PC-3 (cell line): Measurements from ENCODE around the gene ENDOV. TPM values are rescaled to one million over a fixed set of nuclear protein-coding genes. Genes with fewer than 3 reads are reported as not detected.

Experiments
- ATAC-seq: fragments of 200-7000 bp; cut with Tn5 transposase; 2 replicates; pipeline ENCODE4 v1.9.1; 2020; ENCODE audit warnings: mild to moderate bottlenecking, moderate library complexity
- BruUV-seq: library from RNA; stranded (reverse); fragments of 400-500 nt; replicated peaks from 2 replicates; lab custom pipeline; 2021; lab: Mats Ljungman, UMichigan
- CTCF ChIA-PET: fragments of 300-600 bp; sonication (Branson Sonifier 250); formaldehyde crosslinking; loops from one replicate; lab custom pipeline; 2022; ENCODE audit warnings: antibody characterized with exemption; lab: Charles Lee
- POLR2A ChIA-PET: fragments of 300-600 bp; sonication (Branson Sonifier 250); formaldehyde crosslinking; loops from one replicate; lab custom pipeline; 2022; ENCODE audit warnings: antibody characterized with exemption; ENCODE audit not compliant: unreplicated experiment; lab: Charles Lee
- DNase-seq: peaks from one replicate; pipeline ENCODE4 v3.0.0-alpha.2; 2015
- H2AFZ ChIP-seq: fragments of 300-600 bp; sonication (generic); 2 replicates; pipeline ENCODE4 v1.6.0; 2016; ENCODE audit warnings: antibody characterized with exemption, low read length
- H3F3A ChIP-seq: fragments of 300-600 bp; sonication (generic); one replicate; pipeline ENCODE4 v1.6.0; 2017; ENCODE audit warnings: antibody characterized with exemption, low read length, control low read depth, mild to moderate bottlenecking; ENCODE audit not compliant: unreplicated experiment
- H3K27ac ChIP-seq: fragments of 300-600 bp; sonication (generic); 2 replicates; pipeline ENCODE4 v1.5.1; 2016; ENCODE audit warnings: mild to moderate bottlenecking, low read length
- H3K27me3 ChIP-seq: fragments of 300-600 bp; sonication (generic); 2 replicates; pipeline ENCODE4 v1.6.1; 2016; ENCODE audit warnings: low read length, mixed read lengths
- H3K36me3 ChIP-seq: fragments of 300-600 bp; sonication (generic); 2 replicates; pipeline ENCODE4 v1.6.1; 2016; ENCODE audit warnings: low read depth, mixed run types, low read length, mixed read lengths
- H3K4me1 ChIP-seq: fragments of 300-600 bp; sonication (generic); 2 replicates; pipeline ENCODE4 v1.5.1; 2016; ENCODE audit warnings: low read length; ENCODE audit not compliant: insufficient read depth
- H3K4me2 ChIP-seq: fragments of 300-600 bp; sonication (generic); 2 replicates; pipeline ENCODE4 v1.6.0; 2016; ENCODE audit warnings: low read length
- H3K4me3 ChIP-seq: fragments of 300-600 bp; sonication (generic); 2 replicates; pipeline ENCODE4 v1.5.1; 2016; ENCODE audit warnings: mild to moderate bottlenecking, low read length, mixed read lengths
- H3K79me2 ChIP-seq: fragments of 300-600 bp; sonication (generic); 2 replicates; pipeline ENCODE4 v1.6.1; 2017; ENCODE audit warnings: low read length, mixed read lengths
- H3K9ac ChIP-seq: fragments of 300-600 bp; sonication (generic); 2 replicates; pipeline ENCODE4 v1.6.0; 2016; ENCODE audit warnings: mild to moderate bottlenecking, low read length
- H3K9me2 ChIP-seq: fragments of 300-600 bp; sonication (generic); replicated peaks from 2 replicates; pipeline ENCODE4 v1.6.1; 2016; ENCODE audit warnings: mixed run types, low read length, mixed read lengths
- H3K9me3 ChIP-seq: fragments of 300-600 bp; sonication (generic); 2 replicates; pipeline ENCODE4 v1.6.1; 2016; ENCODE audit warnings: low read length, mixed read lengths
- H4K20me1 ChIP-seq: fragments of 300-600 bp; sonication (generic); 2 replicates; pipeline ENCODE4 v1.6.1; 2016; ENCODE audit warnings: low read length, mixed read lengths
- EZH2 ChIP-seq: fragments of 300-600 bp; sonication (generic); IDR thresholded peaks from one replicate; pipeline ENCODE4 v1.6.1; 2017; ENCODE audit warnings: antibody characterized with exemption, mild to moderate bottlenecking, low read length; ENCODE audit not compliant: unreplicated experiment
- EZH2phosphoT487 ChIP-seq: fragments of 300-600 bp; sonication (generic); IDR thresholded peaks from 2 replicates; pipeline ENCODE4 v1.6.1; 2018; ENCODE audit warnings: mild to moderate bottlenecking, antibody characterized with exemption, low read length, borderline replicate concordance
- intact Hi-C: fragments of 100-400 bp; cut with micrococcal nuclease; formaldehyde crosslinking; loops from 2 replicates; pipeline ENCODE4 v1.9.0; 2023
- total RNA-seq: library from RNA; depleted of rRNA; stranded (reverse); fragments of >200 nt; gene quantifications from 2 replicates; pipeline ENCODE4 v1.2.3, GENCODE V29; 2014
- TF ChIP-seq, protein P1 (sequence below): fragments of 300-600 bp; sonication (generic); conservative IDR thresholded peaks from 2 replicates; pipeline ENCODE4 v1.5.1; 2017; ENCODE audit warnings: antibody characterized with exemption, low read depth, mild to moderate bottlenecking, low read length

Gene ENDOV
- total RNA-seq, 1 experiment from 2014 or later, result 57.9 TPM

DNA sequence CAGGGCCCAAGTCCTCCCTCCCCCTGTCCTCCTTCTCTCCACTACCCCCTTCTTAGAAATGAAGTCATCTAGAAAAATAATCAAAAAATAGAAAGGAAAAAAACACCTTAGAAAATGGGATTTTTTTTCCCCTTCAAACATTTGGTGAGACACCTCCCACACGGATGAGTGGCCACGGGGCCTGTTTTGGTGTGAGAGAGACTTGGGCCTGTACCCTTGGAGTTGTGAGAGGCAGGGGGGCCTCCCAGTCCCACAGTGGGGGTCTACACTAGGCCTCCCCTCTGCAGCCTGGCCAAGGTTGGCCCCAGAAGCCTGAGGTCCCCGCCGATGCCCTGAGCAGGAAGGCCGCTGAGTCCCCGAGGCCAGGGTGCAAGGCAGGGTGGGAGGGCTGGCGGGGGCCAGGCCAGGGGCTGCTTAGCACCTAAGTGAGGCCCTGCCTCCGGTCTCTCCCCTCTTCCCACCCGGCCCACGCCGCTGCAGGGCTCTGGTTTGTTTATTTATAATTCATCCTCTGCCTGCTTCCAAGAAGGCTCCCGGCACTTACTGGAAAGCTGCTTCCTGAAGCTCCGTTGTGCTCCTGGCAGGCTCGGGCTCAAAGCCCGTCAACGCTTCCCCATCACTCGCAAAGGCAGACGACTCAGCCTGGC is 35.1 kb downstream of the ENDOV start:
- no TSS peak for BruUV-seq
- Histone ChIP-seq H3K79me2 (no peaks in the 10 kb centered on the region), H3K4me3 (no peak overlapping the region), H3K27ac (no peak overlapping the region), H3K4me2 (no peak overlapping the region), H3K9me2 (no peaks in the 10 kb centered on the region), H2AFZ (no peak overlapping the region), H3K9me3 (no peaks in the 10 kb centered on the region), H4K20me1 (no peaks in the 10 kb centered on the region), H3K9ac (no peak overlapping the region), H3F3A (no peaks in the 10 kb centered on the region), H3K36me3 (no peaks in the 10 kb centered on the region), H3K4me1 (peaks cover 10% of the 10 kb centered on the region), H3K27me3 (no peaks in the 10 kb centered on the region)
- DNase-seq (no peak), ATAC-seq (no peak)
- TF ChIP-seq EZH2, result no peak
- TF ChIP-seq, protein P1, sequence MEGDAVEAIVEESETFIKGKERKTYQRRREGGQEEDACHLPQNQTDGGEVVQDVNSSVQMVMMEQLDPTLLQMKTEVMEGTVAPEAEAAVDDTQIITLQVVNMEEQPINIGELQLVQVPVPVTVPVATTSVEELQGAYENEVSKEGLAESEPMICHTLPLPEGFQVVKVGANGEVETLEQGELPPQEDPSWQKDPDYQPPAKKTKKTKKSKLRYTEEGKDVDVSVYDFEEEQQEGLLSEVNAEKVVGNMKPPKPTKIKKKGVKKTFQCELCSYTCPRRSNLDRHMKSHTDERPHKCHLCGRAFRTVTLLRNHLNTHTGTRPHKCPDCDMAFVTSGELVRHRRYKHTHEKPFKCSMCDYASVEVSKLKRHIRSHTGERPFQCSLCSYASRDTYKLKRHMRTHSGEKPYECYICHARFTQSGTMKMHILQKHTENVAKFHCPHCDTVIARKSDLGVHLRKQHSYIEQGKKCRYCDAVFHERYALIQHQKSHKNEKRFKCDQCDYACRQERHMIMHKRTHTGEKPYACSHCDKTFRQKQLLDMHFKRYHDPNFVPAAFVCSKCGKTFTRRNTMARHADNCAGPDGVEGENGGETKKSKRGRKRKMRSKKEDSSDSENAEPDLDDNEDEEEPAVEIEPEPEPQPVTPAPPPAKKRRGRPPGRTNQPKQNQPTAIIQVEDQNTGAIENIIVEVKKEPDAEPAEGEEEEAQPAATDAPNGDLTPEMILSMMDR, result no peak
- no peak for TF ChIP-seq EZH2phosphoT487
- CTCF ChIA-PET, result no interaction called here
- POLR2A ChIA-PET, result no interaction called here
- intact Hi-C loops, result loop anchor here (10.0 kb wide), 1 partner anchor 445 kb away; no protein-coding TSS in a partner anchor

DNA sequence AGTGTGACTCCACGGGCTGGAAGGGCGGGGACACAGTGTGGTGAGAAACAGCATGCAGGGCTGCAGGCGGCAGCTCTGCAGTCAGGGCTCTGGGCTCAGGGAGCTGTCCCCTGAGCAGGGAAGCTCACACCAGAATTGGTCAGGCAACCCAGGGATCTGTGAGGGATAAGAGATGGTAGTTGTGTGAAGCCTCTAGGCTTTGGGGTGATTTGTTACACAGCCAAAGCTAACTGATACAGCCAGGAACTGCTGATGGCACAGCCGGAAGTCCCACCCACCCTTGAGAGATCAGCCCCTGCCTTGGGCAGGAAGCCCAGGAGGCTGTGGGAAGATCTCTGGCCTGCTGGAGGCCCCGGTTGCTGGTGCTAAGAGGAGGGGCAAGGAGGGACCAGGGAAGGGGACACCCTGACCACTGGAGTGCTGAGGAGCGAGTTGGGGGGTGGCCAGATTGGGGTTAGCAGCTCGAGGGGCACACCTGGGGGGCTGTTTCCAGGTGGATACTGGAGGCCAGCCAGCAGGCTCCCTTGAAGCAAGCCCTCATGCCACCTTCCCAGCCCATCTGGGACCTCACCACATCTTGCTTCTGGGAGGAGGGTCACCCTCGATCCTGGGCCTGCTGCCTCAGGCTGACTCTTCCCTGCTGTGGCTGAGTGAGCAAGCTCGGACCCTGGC is 36.3 kb downstream of the ENDOV start:
- Histone ChIP-seq H4K20me1 (no peaks in the 10 kb centered on the region), H3K9ac (no peak overlapping the region), H3K9me3 (no peaks in the 10 kb centered on the region), H3K27ac (no peak overlapping the region), H2AFZ (no peak overlapping the region), H3K4me3 (no peak overlapping the region), H3K9me2 (no peaks in the 10 kb centered on the region), H3K4me2 (no peak overlapping the region), H3K36me3 (no peaks in the 10 kb centered on the region), H3K79me2 (no peaks in the 10 kb centered on the region), H3K27me3 (no peaks in the 10 kb centered on the region), H3F3A (no peaks in the 10 kb centered on the region), H3K4me1 (peaks cover 14% of the 10 kb centered on the region)
- no peak for DNase-seq
- TF ChIP-seq, protein P1, result no peak
- no peak for TF ChIP-seq EZH2
- TF ChIP-seq EZH2phosphoT487, result no peak
- intact Hi-C loops, result loop anchor here (10.0 kb wide), 1 partner anchor 444 kb away; no protein-coding TSS in a partner anchor
- no TSS peak for BruUV-seq
- ChIA-PET CTCF (no interaction called here), POLR2A (no interaction called here)
- ATAC-seq, result no peak
